Measurements from ENCODE around the gene RECQL. TPM values are rescaled to one million over a fixed set of nuclear protein-coding genes. Genes with fewer than 3 reads are reported as not detected.
A peak's percentile ranks its signal among the peaks of the same experiment; 100 is the strongest.
"Not testable (repeated sequence)": the region's sequence is repeated elsewhere in the genome, so short reads cannot be mapped to it uniquely, and the experiment has no call there.

Gene RECQL
- polyA plus RNA-seq, 2 donors, result 7.0 to 9.7 TPM

DNA sequence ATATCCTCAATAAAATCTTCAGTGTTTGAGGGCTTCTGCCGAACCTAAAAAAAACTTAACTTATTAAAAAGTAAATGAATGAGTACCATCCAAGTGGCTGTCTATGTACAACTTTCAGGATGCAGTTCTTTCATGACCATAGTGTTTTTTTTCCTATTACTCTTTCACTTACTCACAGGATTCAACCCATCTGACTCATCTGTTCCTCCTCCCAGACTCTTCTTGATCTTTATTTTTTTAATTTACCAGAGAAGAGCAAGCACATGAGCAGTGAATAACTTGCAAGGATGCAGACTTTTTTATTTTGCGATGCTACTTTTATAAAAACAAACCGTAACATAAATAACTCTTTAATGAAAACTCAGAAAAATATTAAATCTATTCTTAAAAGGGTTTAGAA is 24.5 kb downstream of the RECQL start:
- Histone ChIP-seq H3K9me3 (ENCODE audit: control insufficient read depth in 2 of 2, insufficient read depth in 1 of 2, low read depth in 1 of 2, low read length in 1 of 2) (no peaks in the 10 kb centered on the region), H3K4me3 (ENCODE audit: low read depth in 1 of 2, low read length in 2 of 2) (no peak overlapping the region), H3K36me3 (ENCODE audit: control insufficient read depth in 2 of 2, insufficient read depth in 2 of 2, low read length in 1 of 2) (peaks cover 6 to 7% of the 10 kb centered on the region in 2 donors), H3K27me3 (ENCODE audit: control insufficient read depth in 1 of 2, insufficient read depth in 2 of 2, low read length in 2 of 2) (no peaks in the 10 kb centered on the region), H3K27ac (ENCODE audit: low read depth in 2 of 2, low read length in 1 of 2) (no peak overlapping the region), H3K4me1 (ENCODE audit: control insufficient read depth in 2 of 2, insufficient read depth in 2 of 2, low read length in 1 of 2) (no peaks in the 10 kb centered on the region)
- 77 to 88% methylated on average over 3 of the region's 3 CpGs for WGBS, 2 donors

GRCh38 chr12:21475552-21475951 is 25.9 kb downstream of the RECQL start:
- Histone ChIP-seq H3K27ac (ENCODE audit: low read depth in 2 of 2, low read length in 1 of 2) (no peak overlapping the region), H3K4me3 (ENCODE audit: low read depth in 1 of 2, low read length in 2 of 2) (no peak overlapping the region), H3K27me3 (ENCODE audit: control insufficient read depth in 1 of 2, insufficient read depth in 2 of 2, low read length in 2 of 2) (no peaks in the 10 kb centered on the region), H3K9me3 (ENCODE audit: control insufficient read depth in 2 of 2, insufficient read depth in 1 of 2, low read depth in 1 of 2, low read length in 1 of 2) (no peaks in the 10 kb centered on the region), H3K36me3 (ENCODE audit: control insufficient read depth in 2 of 2, insufficient read depth in 2 of 2, low read length in 1 of 2) (peaks cover 6% of the 10 kb centered on the region in 2 donors), H3K4me1 (ENCODE audit: control insufficient read depth in 2 of 2, insufficient read depth in 2 of 2, low read length in 1 of 2) (no peaks in the 10 kb centered on the region)
- 90 to 97% methylated on average over 1 of the region's 1 CpG for WGBS, 2 donors

GRCh38 chr12:21472197-21472823 is 29.1 kb downstream of the RECQL start:
- WGBS, 2 donors, result 68 to 80% methylated on average over 7 of the region's 7 CpGs
- Histone ChIP-seq H3K4me3 (ENCODE audit: low read depth in 1 of 2, low read length in 2 of 2) (peak overlapping the region in 1 of 2 donors; percentile 28), H3K27me3 (ENCODE audit: control insufficient read depth in 1 of 2, insufficient read depth in 2 of 2, low read length in 2 of 2) (no peaks in the 10 kb centered on the region), H3K9me3 (ENCODE audit: control insufficient read depth in 2 of 2, insufficient read depth in 1 of 2, low read depth in 1 of 2, low read length in 1 of 2) (no peaks in the 10 kb centered on the region), H3K4me1 (ENCODE audit: control insufficient read depth in 2 of 2, insufficient read depth in 2 of 2, low read length in 1 of 2) (no peaks in the 10 kb centered on the region), H3K36me3 (ENCODE audit: control insufficient read depth in 2 of 2, insufficient read depth in 2 of 2, low read length in 1 of 2) (no peaks in the 10 kb centered on the region), H3K27ac (ENCODE audit: low read depth in 2 of 2, low read length in 1 of 2) (peak overlapping the region; percentile 11 to 46)

DNA sequence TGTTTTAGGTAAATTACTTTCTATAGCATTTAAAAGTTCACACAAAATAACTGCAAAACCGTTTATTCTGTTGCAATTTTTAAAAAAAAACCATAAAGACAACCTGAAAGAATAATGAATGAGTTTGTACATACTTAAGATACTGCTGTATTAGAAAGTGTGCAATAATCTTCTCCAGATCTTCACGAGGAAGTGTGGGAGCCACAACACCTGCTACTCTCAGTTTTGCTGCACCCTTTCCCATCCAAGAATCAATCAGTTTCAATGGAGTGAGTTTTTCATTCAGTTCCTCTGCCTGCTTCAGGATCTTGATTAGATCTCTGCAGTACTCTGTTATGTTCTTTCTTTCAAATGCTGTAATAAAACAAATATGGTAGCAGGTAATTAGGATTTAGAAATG is 30.1 kb downstream of the RECQL start:
- 63 to 80% methylated on average over 2 of the region's 2 CpGs for WGBS, 2 donors
- Histone ChIP-seq H3K4me1 (ENCODE audit: control insufficient read depth in 2 of 2, insufficient read depth in 2 of 2, low read length in 1 of 2) (no peaks in the 10 kb centered on the region), H3K27ac (ENCODE audit: low read depth in 2 of 2, low read length in 1 of 2) (no peak overlapping the region), H3K36me3 (ENCODE audit: control insufficient read depth in 2 of 2, insufficient read depth in 2 of 2, low read length in 1 of 2) (no peaks in the 10 kb centered on the region), H3K9me3 (ENCODE audit: control insufficient read depth in 2 of 2, insufficient read depth in 1 of 2, low read depth in 1 of 2, low read length in 1 of 2) (no peaks in the 10 kb centered on the region), H3K4me3 (ENCODE audit: low read depth in 1 of 2, low read length in 2 of 2) (no peak overlapping the region), H3K27me3 (ENCODE audit: control insufficient read depth in 1 of 2, insufficient read depth in 2 of 2, low read length in 2 of 2) (no peaks in the 10 kb centered on the region)

GRCh38 chr12:21467334-21467733 is 34.1 kb downstream of the RECQL start:
- H3K4me1 ChIP-seq (ENCODE audit: control insufficient read depth in 2 of 2, insufficient read depth in 2 of 2, low read length in 1 of 2); H3K4me3 ChIP-seq (ENCODE audit: low read depth in 1 of 2, low read length in 2 of 2); H3K36me3 ChIP-seq (ENCODE audit: control insufficient read depth in 2 of 2, insufficient read depth in 2 of 2, low read length in 1 of 2); H3K9me3 ChIP-seq (ENCODE audit: control insufficient read depth in 2 of 2, insufficient read depth in 1 of 2, low read depth in 1 of 2, low read length in 1 of 2); H3K27ac ChIP-seq (ENCODE audit: low read depth in 2 of 2, low read length in 1 of 2); H3K27me3 ChIP-seq (ENCODE audit: control insufficient read depth in 1 of 2, insufficient read depth in 2 of 2, low read length in 2 of 2): not testable (repeated sequence)
- 77 to 81% methylated on average over 2 of the region's 2 CpGs for WGBS, 2 donors

DNA sequence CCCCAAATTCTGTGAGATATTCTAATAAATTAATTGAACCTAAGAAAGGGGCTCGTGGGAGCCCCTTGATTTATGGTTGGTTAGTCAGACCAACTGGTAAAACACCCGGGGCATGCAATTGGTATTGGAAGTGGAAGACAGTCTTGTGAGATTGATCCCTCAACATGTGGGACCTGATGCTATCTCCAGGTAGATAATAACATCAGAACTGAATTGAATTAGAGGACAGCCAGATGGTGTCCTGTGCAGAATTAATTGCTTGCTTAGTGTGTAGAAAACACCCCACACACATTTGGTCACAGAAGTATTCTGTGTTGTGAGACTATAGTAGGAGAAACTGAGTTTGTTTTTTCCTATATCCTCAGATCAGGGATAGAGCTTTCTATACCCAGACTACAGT is 42.0 kb downstream of the RECQL start:
- H3K4me3 ChIP-seq (ENCODE audit: low read depth in 1 of 2, low read length in 2 of 2), result no peak overlapping the region
- no peaks in the 10 kb centered on the region for H3K27me3 ChIP-seq (ENCODE audit: control insufficient read depth in 1 of 2, insufficient read depth in 2 of 2, low read length in 2 of 2)
- no peaks in the 10 kb centered on the region for H3K9me3 ChIP-seq (ENCODE audit: control insufficient read depth in 2 of 2, insufficient read depth in 1 of 2, low read depth in 1 of 2, low read length in 1 of 2)
- 88 to 92% methylated on average over 2 of the region's 2 CpGs for WGBS, 2 donors
- H3K27ac ChIP-seq (ENCODE audit: low read depth in 2 of 2, low read length in 1 of 2), result no peak overlapping the region
- H3K36me3 ChIP-seq (ENCODE audit: control insufficient read depth in 2 of 2, insufficient read depth in 2 of 2, low read length in 1 of 2), result peaks cover 2 to 4% of the 10 kb centered on the region in 2 donors
- no peaks in the 10 kb centered on the region for H3K4me1 ChIP-seq (ENCODE audit: control insufficient read depth in 2 of 2, insufficient read depth in 2 of 2, low read length in 1 of 2)

DNA sequence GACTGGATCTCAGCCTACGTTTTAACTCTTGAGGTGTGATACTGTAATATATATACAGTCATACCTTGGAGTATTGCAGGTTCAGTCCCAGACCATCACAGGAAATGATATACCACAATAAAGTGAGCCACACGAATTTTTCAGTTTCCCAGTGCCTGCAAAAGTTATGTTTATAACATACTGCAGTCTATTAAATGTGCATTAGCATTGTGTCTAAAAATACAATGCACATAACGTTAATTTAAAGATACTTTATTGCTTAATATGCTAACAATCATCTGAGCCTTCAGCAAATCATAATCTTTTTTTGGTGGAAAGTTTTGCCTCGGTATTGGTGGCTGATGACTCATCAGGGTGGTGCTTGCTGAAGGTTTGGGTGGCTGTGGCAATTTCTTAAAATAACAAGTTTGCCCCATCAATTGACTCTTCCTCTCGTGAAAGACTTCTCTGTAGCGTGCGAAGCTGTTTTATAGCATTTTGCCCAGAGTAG is 45.1 kb downstream of the RECQL start:
- H3K9me3 ChIP-seq (ENCODE audit: control insufficient read depth in 2 of 2, insufficient read depth in 1 of 2, low read depth in 1 of 2, low read length in 1 of 2), result no peaks in the 10 kb centered on the region
- no peaks in the 10 kb centered on the region for H3K4me1 ChIP-seq (ENCODE audit: control insufficient read depth in 2 of 2, insufficient read depth in 2 of 2, low read length in 1 of 2)
- no peaks in the 10 kb centered on the region for H3K27me3 ChIP-seq (ENCODE audit: control insufficient read depth in 1 of 2, insufficient read depth in 2 of 2, low read length in 2 of 2)
- H3K4me3 ChIP-seq (ENCODE audit: low read depth in 1 of 2, low read length in 2 of 2), result no peak overlapping the region
- WGBS, 2 donors, result 62 to 65% methylated on average over 7 of the region's 7 CpGs
- H3K27ac ChIP-seq (ENCODE audit: low read depth in 2 of 2, low read length in 1 of 2), result no peak overlapping the region
- H3K36me3 ChIP-seq (ENCODE audit: control insufficient read depth in 2 of 2, insufficient read depth in 2 of 2, low read length in 1 of 2), result no peaks in the 10 kb centered on the region

- no peaks in the 10 kb centered on the region for H3K27me3 ChIP-seq (ENCODE audit: control insufficient read depth in 1 of 2, insufficient read depth in 2 of 2, low read length in 2 of 2)
Observed at GRCh38 chr12:21453312-21453852, 48.1 kb downstream of the RECQL start.

GRCh38 chr12:21451529-21451928 is 49.9 kb downstream of the RECQL start:
- 0 to 29% methylated on average over 1 of the region's 1 CpG for WGBS, 2 donors
- H3K27me3 ChIP-seq (ENCODE audit: control insufficient read depth in 1 of 2, insufficient read depth in 2 of 2, low read length in 2 of 2), result no peaks in the 10 kb centered on the region
- H3K27ac ChIP-seq (ENCODE audit: low read depth in 2 of 2, low read length in 1 of 2), result no peak overlapping the region
- H3K9me3 ChIP-seq (ENCODE audit: control insufficient read depth in 2 of 2, insufficient read depth in 1 of 2, low read depth in 1 of 2, low read length in 1 of 2), result no peaks in the 10 kb centered on the region
- no peak overlapping the region for H3K4me3 ChIP-seq (ENCODE audit: low read depth in 1 of 2, low read length in 2 of 2)
- no peaks in the 10 kb centered on the region for H3K4me1 ChIP-seq (ENCODE audit: control insufficient read depth in 2 of 2, insufficient read depth in 2 of 2, low read length in 1 of 2)
- peaks cover 0 to 3% of the 10 kb centered on the region in 2 donors for H3K36me3 ChIP-seq (ENCODE audit: control insufficient read depth in 2 of 2, insufficient read depth in 2 of 2, low read length in 1 of 2)

More at GRCh38 chr12:21453312-21453852, 48.1 kb downstream of the RECQL start:
- Histone ChIP-seq H3K4me1 (ENCODE audit: control insufficient read depth in 2 of 2, insufficient read depth in 2 of 2, low read length in 1 of 2) (no peaks in the 10 kb centered on the region), H3K9me3 (ENCODE audit: control insufficient read depth in 2 of 2, insufficient read depth in 1 of 2, low read depth in 1 of 2, low read length in 1 of 2) (no peaks in the 10 kb centered on the region), H3K27ac (ENCODE audit: low read depth in 2 of 2, low read length in 1 of 2) (no peak overlapping the region), H3K36me3 (ENCODE audit: control insufficient read depth in 2 of 2, insufficient read depth in 2 of 2, low read length in 1 of 2) (no peaks in the 10 kb centered on the region), H3K4me3 (ENCODE audit: low read depth in 1 of 2, low read length in 2 of 2) (no peak overlapping the region)
- WGBS, 2 donors, result 84 to 86% methylated on average over 4 of the region's 4 CpGs

Data from esophagus (tissue), 2 donors.